ENCODE measurements around the gene STX1B.

The STX1B gene

GRCh38 chr16:30996985-30997724, 13.3 kb downstream of the STX1B start:
- peak; percentile 70 for DNase-seq (ENCODE audit: low spot score)
- no peak for FAIRE-seq

GRCh38 chr16:30996324-30996984, 14.0 kb downstream of the STX1B start:
- DNase-seq (ENCODE audit: low spot score): peak; percentile 61
- FAIRE-seq: no peak

GRCh38 chr16:30995927-30996323, 14.5 kb downstream of the STX1B start:
- DNase-seq (ENCODE audit: low spot score): no peak
- FAIRE-seq: no peak

GRCh38 chr16:30992931-30993816, 17.3 kb downstream of the STX1B start:
- FAIRE-seq: no peak
- DNase-seq (ENCODE audit: low spot score): no peak

GRCh38 chr16:30992276-30992780, 18.1 kb downstream of the STX1B start:
- DNase-seq (ENCODE audit: low spot score): no peak
- FAIRE-seq: no peak

- no peak for FAIRE-seq
- no peak for DNase-seq (ENCODE audit: low spot score)
Measured at GRCh38 chr16:30991052-30991451, 19.4 kb downstream of the STX1B start.

- DNase-seq (ENCODE audit: low spot score) (no peak), FAIRE-seq (no peak)
Measured at GRCh38 chr16:30990105-30990504, 20.3 kb downstream of the STX1B start.

- DNase-seq (ENCODE audit: low spot score) (no peak), FAIRE-seq (no peak)
Measured at GRCh38 chr16:30989469-30990047, 20.9 kb downstream of the STX1B start.

GRCh38 chr16:30987581-30988190, 22.8 kb downstream of the STX1B start:
- FAIRE-seq (no peak), DNase-seq (ENCODE audit: low spot score) (no peak)

GRCh38 chr16:30986129-30986991, 24.1 kb downstream of the STX1B start:
- no peak for FAIRE-seq

GRCh38 chr16:30985401-30986128, 24.9 kb downstream of the STX1B start:
- peak; percentile 63 for DNase-seq (ENCODE audit: low spot score)
- no peak for FAIRE-seq

More at GRCh38 chr16:30986129-30986991, 24.1 kb downstream of the STX1B start:
- no peak for DNase-seq (ENCODE audit: low spot score)

GRCh38 chr16:30984669-30985400, 25.6 kb downstream of the STX1B start, which contains the start of gene HSD3B7:
HSD3B7 (plus strand) TSS chr16:30985207; CDS start chr16:30985659, 452 bp downstream.
- FAIRE-seq (no peak), DNase-seq (ENCODE audit: low spot score) (peak; percentile 64)

GRCh38 chr16:30983898-30984610, 26.4 kb downstream of the STX1B start:
- FAIRE-seq (no peak), DNase-seq (ENCODE audit: low spot score) (no peak)

GRCh38 chr16:30983289-30983889, 27.0 kb downstream of the STX1B start:
- no peak for FAIRE-seq

GRCh38 chr16:30982548-30983288, 27.7 kb downstream of the STX1B start:
- no peak for FAIRE-seq
- DNase-seq (ENCODE audit: low spot score): no peak

More at GRCh38 chr16:30983289-30983889, 27.0 kb downstream of the STX1B start:
- no peak for DNase-seq (ENCODE audit: low spot score)

GRCh38 chr16:30980959-30981358, 29.5 kb downstream of the STX1B start:
- DNase-seq (ENCODE audit: low spot score) (no peak), FAIRE-seq (no peak)

- FAIRE-seq (no peak), DNase-seq (ENCODE audit: low spot score) (no peak)
Measured at GRCh38 chr16:30980434-30980833, 30.0 kb downstream of the STX1B start.
